HTERT RPE-1 (cell line): Measurements from ENCODE around the gene HGS.
"Not testable (repeated sequence)": the region's sequence is repeated elsewhere in the genome, so short reads cannot be mapped to it uniquely, and the experiment has no call there.

Experiments used
- in situ Hi-C: fragments of 300-500 bp; cut with MboI; formaldehyde crosslinking; loops from 4 replicates; pipeline ENCODE4 v1.14.3; 2020; ENCODE audit warnings: low sequenced_read_pairs

The HGS gene

DNA sequence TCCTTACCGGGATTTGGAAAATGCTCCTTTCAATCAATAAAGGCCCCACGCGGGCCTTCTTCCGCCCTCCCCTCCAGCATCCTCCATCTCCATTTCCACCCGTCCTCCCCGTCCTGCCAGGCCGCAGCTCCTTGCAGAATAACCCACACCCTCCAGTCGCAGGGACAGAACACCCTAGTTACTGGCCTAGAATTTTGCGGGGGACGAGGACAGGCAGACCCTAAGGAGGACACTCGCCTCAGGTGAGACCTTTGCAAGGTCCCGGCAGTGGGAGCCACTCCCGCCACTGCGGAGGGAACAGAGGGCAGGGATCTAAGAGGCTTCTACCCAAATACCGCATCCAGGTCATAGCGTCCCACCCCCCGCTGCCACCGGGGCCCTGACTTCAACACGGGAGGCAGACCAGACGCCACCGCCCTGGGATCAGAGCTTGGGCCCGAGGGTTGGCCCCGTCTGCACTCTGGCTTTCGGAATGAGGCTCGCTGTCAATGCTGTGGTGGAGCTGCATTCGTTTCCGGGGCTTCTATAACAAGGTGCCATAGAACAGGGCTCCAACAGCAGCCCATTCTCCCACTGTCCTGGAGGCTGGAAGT is 55.1 kb downstream of the HGS start:
- in situ Hi-C loops, result no loop called here

DNA sequence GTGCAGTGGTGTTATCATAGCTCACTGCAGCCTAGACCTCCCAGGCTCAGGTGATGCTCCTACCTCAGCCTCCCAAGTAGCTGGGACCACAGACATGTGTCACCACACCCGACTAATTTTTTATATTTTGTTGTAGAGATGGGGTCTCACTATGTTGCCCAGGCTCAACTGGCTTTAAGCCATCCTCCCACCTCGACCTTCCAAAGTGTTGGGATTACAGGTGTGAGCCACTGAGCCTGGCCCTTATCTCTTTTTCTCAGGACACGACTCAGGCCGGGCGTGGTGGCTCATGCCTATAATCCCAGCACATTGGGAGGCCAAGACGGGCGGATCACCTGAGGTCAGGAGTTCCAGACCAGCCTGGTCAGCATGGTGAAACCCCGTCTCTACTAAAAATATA is 55.8 kb downstream of the HGS start:
- in situ Hi-C loops, result not testable (repeated sequence)

DNA sequence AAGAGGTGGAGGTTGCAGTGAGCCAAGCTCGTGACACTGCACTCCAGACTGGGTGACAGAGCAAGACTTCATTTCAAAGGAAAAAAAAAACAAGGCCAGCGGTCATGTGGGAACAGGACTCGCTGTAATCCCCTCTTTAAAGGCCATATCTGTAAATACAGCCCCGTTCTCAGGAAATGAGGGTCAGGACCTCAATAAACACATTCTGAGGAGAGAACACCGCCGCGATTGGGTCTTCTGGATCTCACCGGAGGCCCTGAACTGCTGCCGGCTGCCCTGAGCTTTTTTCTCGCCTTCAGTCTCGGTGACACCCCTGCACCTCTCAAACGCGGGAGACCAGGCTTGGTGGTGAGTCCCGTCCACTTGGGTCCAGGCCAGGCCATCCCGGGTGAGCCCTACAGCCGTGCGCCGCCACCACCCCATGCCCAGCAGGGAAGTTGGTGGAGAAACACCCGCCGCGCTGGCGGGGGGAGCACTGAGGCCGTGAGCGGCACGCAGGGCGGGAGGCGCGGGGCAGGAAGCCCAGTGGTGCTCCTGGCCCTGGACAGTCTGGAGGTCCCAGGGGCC is 56.7 kb downstream of the HGS start:
- in situ Hi-C loops, result no loop called here

DNA sequence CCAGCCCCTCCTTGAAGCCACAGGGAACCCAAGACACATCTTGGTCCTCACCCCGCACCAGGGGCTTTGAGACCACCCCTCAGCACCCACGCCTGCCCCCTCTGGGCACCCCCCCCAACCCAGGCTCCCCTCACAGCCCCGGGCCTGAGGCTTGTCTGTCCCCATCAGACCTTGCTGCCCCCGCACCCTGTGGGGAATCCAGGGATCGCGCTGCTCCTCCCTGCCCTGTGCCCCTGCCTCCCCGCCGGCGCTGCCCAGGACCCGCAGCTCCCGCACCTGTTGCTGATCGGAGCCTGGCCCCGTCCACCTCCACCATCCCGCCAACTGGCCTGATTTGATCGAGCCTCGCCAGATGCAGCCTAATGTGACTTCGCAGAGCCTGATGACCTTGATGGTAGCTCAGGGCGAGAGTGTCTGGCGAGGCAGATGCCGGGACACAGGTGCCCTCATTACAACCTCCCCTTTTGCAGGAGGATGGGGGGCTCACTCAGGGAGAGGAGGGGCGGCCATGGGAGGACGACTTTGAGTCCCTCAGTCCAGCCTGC is 57.3 kb downstream of the HGS start:
- in situ Hi-C loops, result no loop called here

DNA sequence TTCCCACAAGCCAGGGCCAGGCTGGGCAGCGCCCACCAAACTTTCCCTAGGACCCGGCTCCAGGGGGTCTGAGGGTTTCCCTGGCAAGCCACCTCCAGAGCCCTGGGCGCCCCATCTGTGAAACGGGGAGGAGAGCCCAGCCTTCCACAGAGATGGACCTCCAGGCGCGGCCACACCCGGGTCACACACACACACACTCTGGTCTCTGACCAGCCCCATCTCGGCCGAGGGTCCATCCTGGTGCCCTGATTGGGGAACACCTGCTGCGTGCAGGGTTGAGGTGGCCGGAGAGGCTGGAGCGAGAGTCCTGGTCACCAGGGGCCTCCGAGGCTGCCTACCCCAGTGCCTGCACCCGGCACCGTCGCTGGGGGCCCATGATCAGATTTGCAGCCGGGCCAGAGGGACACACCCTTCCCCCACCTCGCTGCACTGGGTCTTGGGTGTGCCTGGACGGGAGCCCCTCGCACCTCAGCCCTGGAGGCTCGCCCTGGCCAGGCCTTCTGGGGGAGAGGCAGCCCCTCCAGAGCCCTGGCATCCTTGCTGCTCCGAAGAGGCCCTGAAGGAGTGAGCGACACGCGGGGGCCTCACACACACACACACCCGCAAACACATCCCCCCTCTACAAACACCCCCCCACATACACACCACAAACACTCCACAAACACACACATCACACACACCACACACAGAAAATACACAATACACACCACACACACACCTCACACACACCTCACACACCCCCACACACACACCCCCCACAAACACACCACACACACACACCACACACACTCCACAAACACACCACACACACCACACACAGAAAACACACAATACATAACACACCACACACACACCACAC is 58.0 kb downstream of the HGS start:
- in situ Hi-C loops, result no loop called here
